ENCODE data around the gene NRN1L. TPM values are rescaled to one million over a fixed set of nuclear protein-coding genes. Genes with fewer than 3 reads are reported as not detected.

The NRN1L gene
- total and polyA plus RNA-seq, 4 donors = 1.1 to 5.8 (median 3.6) TPM

GRCh38 chr16:67930678-67931211 lies 46.1 kb downstream of the NRN1L start:
- Histone ChIP-seq H3K9me3 (ENCODE audit: control insufficient read depth in 4 of 4, insufficient read depth in 3 of 4, low read length in 3 of 4) (no peaks in the 10 kb centered on the region), H3K27ac (ENCODE audit: low read depth in 1 of 2, low read length in 1 of 2) (no peak overlapping the region), H3K27me3 (ENCODE audit: control insufficient read depth in 3 of 3, insufficient read depth in 3 of 3, low read length in 2 of 3) (no peaks in the 10 kb centered on the region), H3K4me1 (ENCODE audit: control insufficient read depth in 5 of 5, insufficient read depth in 5 of 5, low read length in 5 of 5) (peaks cover 0 to 15% (median 0%) of the 10 kb centered on the region in 5 donors), H3K9ac (ENCODE audit: insufficient read depth in 1 of 2, low read length in 2 of 2) (no peak overlapping the region), H3K4me3 (no peak overlapping the region), H3K36me3 (ENCODE audit: control insufficient read depth in 4 of 4, insufficient read depth in 4 of 4, low read length in 4 of 4) (peaks cover 0 to 40% (median 18%) of the 10 kb centered on the region in 4 donors)
- TF ChIP-seq CTCF (IDR thresholded peaks at IDR 0.05; ENCODE audit: control extremely low read depth, extremely low read depth) = no peak
- DNase-seq (no peak), ATAC-seq (ENCODE audit: insufficient read depth, low FRiP score) (no peak)
- WGBS, 2 donors = 95% methylated on average over 17 of the region's 17 CpGs

GRCh38 chr16:67931712-67932461 lies 47.2 kb downstream of the NRN1L start, which contains the start of gene CTRL:
TSS of gene CTRL (minus strand) at chr16:67931862. CDS start at chr16:67931852, 10 bp downstream.
- 90 to 92% methylated on average over 15 of the region's 15 CpGs for WGBS, 2 donors

GRCh38 chr16:67932462-67932840 lies 47.8 kb downstream of the NRN1L start:
- Histone ChIP-seq H3K27me3 (ENCODE audit: control insufficient read depth in 3 of 3, insufficient read depth in 3 of 3, low read length in 2 of 3) (no peaks in the 10 kb centered on the region), H3K9me3 (ENCODE audit: control insufficient read depth in 4 of 4, insufficient read depth in 3 of 4, low read length in 3 of 4) (no peaks in the 10 kb centered on the region), H3K4me3 (no peak overlapping the region), H3K27ac (ENCODE audit: low read depth in 1 of 2, low read length in 1 of 2) (no peak overlapping the region), H3K4me1 (ENCODE audit: control insufficient read depth in 5 of 5, insufficient read depth in 5 of 5, low read length in 5 of 5) (peaks cover 0 to 23% (median 5%) of the 10 kb centered on the region in 5 donors), H3K9ac (ENCODE audit: insufficient read depth in 1 of 2, low read length in 2 of 2) (no peak overlapping the region), H3K36me3 (ENCODE audit: control insufficient read depth in 4 of 4, insufficient read depth in 4 of 4, low read length in 4 of 4) (peaks cover 0 to 40% (median 20%) of the 10 kb centered on the region in 4 donors)
- 94 to 97% methylated on average over 4 of the region's 4 CpGs for WGBS, 2 donors
- DNase-seq (no peak), ATAC-seq (ENCODE audit: insufficient read depth, low FRiP score) (no peak)
- no peak for TF ChIP-seq CTCF (IDR thresholded peaks at IDR 0.05; ENCODE audit: control extremely low read depth, extremely low read depth)

More at GRCh38 chr16:67931712-67932461, 47.2 kb downstream of the NRN1L start, which contains the start of gene CTRL:
- H3K27me3 ChIP-seq (ENCODE audit: control insufficient read depth in 3 of 3, insufficient read depth in 3 of 3, low read length in 2 of 3) = no peaks in the 10 kb centered on the region
- H3K4me3 ChIP-seq = no peak within 1 kb of the TSS
- H3K9ac ChIP-seq (ENCODE audit: insufficient read depth in 1 of 2, low read length in 2 of 2) = no peak within 1 kb of the TSS
- no peak for ATAC-seq (ENCODE audit: insufficient read depth, low FRiP score)
- no peaks in the 10 kb centered on the region for H3K9me3 ChIP-seq (ENCODE audit: control insufficient read depth in 4 of 4, insufficient read depth in 3 of 4, low read length in 3 of 4)
- H3K4me1 ChIP-seq (ENCODE audit: control insufficient read depth in 5 of 5, insufficient read depth in 5 of 5, low read length in 5 of 5) = peaks cover 0 to 18% (median under 1%) of the 10 kb centered on the region in 5 donors
- TF ChIP-seq CTCF (IDR thresholded peaks at IDR 0.05; ENCODE audit: control extremely low read depth, extremely low read depth) = no peak
- H3K27ac ChIP-seq (ENCODE audit: low read depth in 1 of 2, low read length in 1 of 2) = no peak within 1 kb of the TSS
- peaks cover 0 to 40% (median 21%) of the 10 kb centered on the region in 4 donors for H3K36me3 ChIP-seq (ENCODE audit: control insufficient read depth in 4 of 4, insufficient read depth in 4 of 4, low read length in 4 of 4)
- DNase-seq = no peak

Data from lung (tissue), 12 donors.